Epithelial cell of alveolus of lung (primary cell): ENCODE data around the gene DOK6. TPM values are rescaled to one million over a fixed set of nuclear protein-coding genes. Genes with fewer than 3 reads are reported as not detected.

Experiments used
- total RNA-seq: library from RNA; depleted of rRNA; stranded (reverse); fragments of >200 nt; gene quantifications from 2 replicates; pipeline ENCODE4 v1.2.1, GENCODE V29; 2015

Gene DOK6
- total RNA-seq: 0.65 and 14.9 TPM in 2 replicates

DNA sequence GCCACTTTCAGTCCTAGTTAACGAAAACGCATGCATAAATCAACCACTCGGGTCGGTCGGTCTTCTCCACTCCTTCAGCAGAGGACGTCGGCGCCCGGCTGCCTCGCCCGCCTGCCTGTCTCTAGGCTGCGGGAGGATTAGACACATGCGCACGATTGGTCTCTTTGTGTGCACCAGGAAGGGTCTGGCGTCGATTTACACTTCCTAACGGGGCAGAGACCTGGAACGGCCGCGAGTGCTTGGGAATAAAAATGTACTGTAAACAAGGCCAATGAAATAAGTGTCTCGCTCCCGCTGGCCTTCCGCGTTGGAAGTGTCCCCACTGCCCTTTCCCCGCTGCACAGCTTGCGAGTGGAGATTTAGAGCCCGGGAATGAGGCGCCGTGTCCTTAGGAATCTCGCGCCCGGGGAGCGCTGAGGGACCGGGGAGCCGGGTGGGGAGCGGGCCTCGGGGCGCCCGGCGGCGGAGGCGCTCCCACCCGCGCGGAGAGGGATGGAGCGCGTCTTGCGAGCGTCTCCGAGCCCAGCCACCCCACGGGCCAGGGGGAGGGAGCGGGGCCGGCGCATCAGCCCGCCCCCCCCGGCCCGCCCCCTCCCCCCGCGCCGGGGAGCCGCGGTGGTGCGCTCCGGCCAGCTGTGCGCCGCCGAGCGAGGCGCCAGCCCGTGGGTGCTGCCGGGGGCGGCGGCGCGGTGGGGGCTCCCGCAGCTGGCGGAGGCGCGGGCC is at the start of gene DOK6:
Gene DOK6 (plus strand): TSS at position 636 of the 723 bp plus-strand sequence.

